ENCODE data around the gene LY6G6F. TPM values are rescaled to one million over a fixed set of nuclear protein-coding genes. Genes with fewer than 3 reads are reported as not detected.

Gene LY6G6F
- total and polyA plus RNA-seq, 10 of the 15 experiments (the other 5 are each of a cell fraction or from before 2014, with no cell fraction given): not detected

GRCh38 chr6:31734821-31735406 lies 28.2 kb downstream of the LY6G6F start (continued):
- no peak for TF ChIP-seq HDAC2 (IDR thresholded peaks at IDR 0.05)
- TF ChIP-seq TCF3 (IDR thresholded peaks at IDR 0.05; ENCODE audit: borderline replicate concordance, insufficient read depth, low read depth, low read length): no peak
- no peak for TF ChIP-seq RUNX3 (IDR thresholded peaks at IDR 0.05; ENCODE audit: low read length)
- TF ChIP-seq ASH2L (IDR thresholded peaks at IDR 0.05; ENCODE audit: borderline replicate concordance, low read depth): no peak
- TF ChIP-seq SREBF1 (IDR thresholded peaks at IDR 0.05; ENCODE audit: low read length): no peak
- TF ChIP-seq ZNF622 (IDR thresholded peaks at IDR 0.05): no peak
- TF ChIP-seq CREM (IDR thresholded peaks at IDR 0.05; ENCODE audit: low read depth): 0 out of 2 replicates have a peak, but pooled peaks have one; percentile 45
- TF ChIP-seq BACH1 (IDR thresholded peaks at IDR 0.05; ENCODE audit: borderline replicate concordance): no peak
- TF ChIP-seq MTA2 (IDR thresholded peaks at IDR 0.05; ENCODE audit: low read depth): no peak; the same call in 1 of the 2 replicates
- TF ChIP-seq STAT1 (conservative IDR thresholded peaks at IDR 0.05): no peak
- peak; percentile 73 for TF ChIP-seq POLR2A (IDR thresholded peaks at IDR 0.05; ENCODE audit: low read depth, low read length)
- TF ChIP-seq ATF7 (IDR thresholded peaks at IDR 0.05; ENCODE audit: low read depth): no peak; the same call in 1 of the 2 replicates
- no peak for TF ChIP-seq NR2C2 (IDR thresholded peaks at IDR 0.05; ENCODE audit: borderline replicate concordance, control insufficient read depth, insufficient read length, low read depth)
- peak; percentile 26; the same call in 1 of the 2 replicates for TF ChIP-seq ZBTB40 (IDR thresholded peaks at IDR 0.05; ENCODE audit: borderline replicate concordance)
- no peak for TF ChIP-seq ZNF24 (IDR thresholded peaks at IDR 0.05)
- TF ChIP-seq ELK1 (IDR thresholded peaks at IDR 0.05; ENCODE audit: low read depth, low read length): no peak
- no peak for TF ChIP-seq SMARCA5 (IDR thresholded peaks at IDR 0.05)
- TF ChIP-seq STAT3 (IDR thresholded peaks at IDR 0.05; ENCODE audit: low read depth, low read length): no peak
- TF ChIP-seq YY1 (IDR thresholded peaks at IDR 0.05; ENCODE audit: low read depth, low read length): peak; percentile 55; the same call in 1 of the 2 replicates
- TF ChIP-seq ZZZ3 (IDR thresholded peaks at IDR 0.05; ENCODE audit: control insufficient read depth, insufficient read length, low read depth): no peak
- TF ChIP-seq, protein P1, sequence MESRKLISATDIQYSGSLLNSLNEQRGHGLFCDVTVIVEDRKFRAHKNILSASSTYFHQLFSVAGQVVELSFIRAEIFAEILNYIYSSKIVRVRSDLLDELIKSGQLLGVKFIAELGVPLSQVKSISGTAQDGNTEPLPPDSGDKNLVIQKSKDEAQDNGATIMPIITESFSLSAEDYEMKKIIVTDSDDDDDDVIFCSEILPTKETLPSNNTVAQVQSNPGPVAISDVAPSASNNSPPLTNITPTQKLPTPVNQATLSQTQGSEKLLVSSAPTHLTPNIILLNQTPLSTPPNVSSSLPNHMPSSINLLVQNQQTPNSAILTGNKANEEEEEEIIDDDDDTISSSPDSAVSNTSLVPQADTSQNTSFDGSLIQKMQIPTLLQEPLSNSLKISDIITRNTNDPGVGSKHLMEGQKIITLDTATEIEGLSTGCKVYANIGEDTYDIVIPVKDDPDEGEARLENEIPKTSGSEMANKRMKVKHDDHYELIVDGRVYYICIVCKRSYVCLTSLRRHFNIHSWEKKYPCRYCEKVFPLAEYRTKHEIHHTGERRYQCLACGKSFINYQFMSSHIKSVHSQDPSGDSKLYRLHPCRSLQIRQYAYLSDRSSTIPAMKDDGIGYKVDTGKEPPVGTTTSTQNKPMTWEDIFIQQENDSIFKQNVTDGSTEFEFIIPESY (IDR thresholded peaks at IDR 0.05): no peak
- no peak for TF ChIP-seq TAF1 (IDR thresholded peaks at IDR 0.05; ENCODE audit: borderline replicate concordance, low read depth, low read length)
- no peak for TF ChIP-seq NRF1 (conservative IDR thresholded peaks at IDR 0.05; ENCODE audit: low read depth, low read length)
- no peak for TF ChIP-seq USF1 (IDR thresholded peaks at IDR 0.05; ENCODE audit: borderline replicate concordance, extremely low read length, insufficient read depth, low read depth, low read length)
- no peak for TF ChIP-seq BRCA1 (IDR thresholded peaks at IDR 0.05; ENCODE audit: low read depth, low read length)

Measured in GM12878 (cell line).